ENCODE results near the gene SERPINB6. TPM values are rescaled to one million over a fixed set of nuclear protein-coding genes. Genes with fewer than 3 reads are reported as not detected.

SERPINB6 gene
- total and polyA plus RNA-seq, 9 of the 15 experiments (the other 6 are each of a cell fraction or from before 2014, with no cell fraction given), result 86.6 to 211 (median 143) TPM

DNA sequence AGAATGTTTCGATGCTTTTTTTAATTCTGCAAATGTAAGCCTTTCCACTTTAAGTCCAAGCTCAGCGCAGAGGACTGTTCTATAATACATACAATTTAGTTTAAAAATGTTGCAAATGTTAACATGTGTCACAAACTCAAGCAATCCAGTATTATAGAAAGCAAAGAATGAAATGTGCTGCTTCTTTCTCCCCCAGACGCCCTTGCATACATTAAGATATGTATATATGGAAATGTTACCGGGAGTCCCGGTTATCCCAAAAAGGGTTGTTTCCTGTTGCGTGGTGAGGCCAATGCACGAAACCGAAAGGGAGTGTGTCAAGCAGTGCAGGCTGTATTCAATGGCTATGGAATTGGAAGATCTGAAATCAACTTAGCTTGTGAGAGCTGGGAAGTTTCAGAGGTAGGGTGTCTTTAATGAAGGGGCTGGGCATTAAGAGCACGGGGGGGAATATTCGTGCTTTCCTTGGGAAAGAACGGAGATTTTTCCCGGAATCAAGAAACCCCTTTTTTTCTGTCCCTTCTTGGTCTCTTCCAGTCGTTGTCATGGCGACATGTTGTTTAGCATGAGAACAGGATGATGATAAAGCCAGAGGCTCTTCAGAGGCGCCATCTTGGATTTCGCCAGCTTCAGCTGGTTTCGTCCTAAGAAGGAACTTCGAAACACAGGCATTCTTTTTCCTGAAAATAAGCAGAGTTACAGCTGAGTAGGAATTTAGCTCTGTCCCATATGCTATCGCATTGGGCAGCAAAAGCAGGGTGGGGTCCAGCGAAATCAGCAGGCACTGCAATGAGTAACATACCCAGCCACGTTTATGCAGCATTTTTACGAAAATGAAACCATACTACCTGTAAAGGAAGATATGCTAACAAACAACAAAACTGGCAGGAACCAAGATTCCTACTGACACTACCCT is 18.2 kb upstream of the SERPINB6 start (continued):
- TF ChIP-seq RCOR1 (IDR thresholded peaks at IDR 0.05; ENCODE audit: borderline replicate concordance in 1 of 2, low read depth in 2 of 2, low read length in 2 of 2), result peak in 1 of 2 experiments; percentile 65; a peak in 1 of 4 replicates
- TF ChIP-seq ZNF668 (CRISPR knock-in tag; IDR thresholded peaks at IDR 0.05), result peak; percentile 83
- TF ChIP-seq ESRRB (CRISPR knock-in tag; IDR thresholded peaks at IDR 0.05; ENCODE audit: borderline replicate concordance), result peak; percentile 40; the same call in 1 of the 2 replicates
- no peak for TF ChIP-seq MCM7 (IDR thresholded peaks at IDR 0.05)
- TF ChIP-seq NCOA4 (IDR thresholded peaks at IDR 0.05; ENCODE audit: partially characterized antibody), result no peak
- TF ChIP-seq HNRNPL (IDR thresholded peaks at IDR 0.05; ENCODE audit: low read depth, low read length), result no peak
- TF ChIP-seq ZNF282 (CRISPR knock-in tag; IDR thresholded peaks at IDR 0.05), result no peak
- TF ChIP-seq ZEB2 (IDR thresholded peaks at IDR 0.05), result peak; percentile 75
- TF ChIP-seq NR2C1 (IDR thresholded peaks at IDR 0.05), result 0 out of 2 replicates have a peak, but pooled peaks have one; percentile 31
- no peak for TF ChIP-seq NR2C1 (tag; IDR thresholded peaks at IDR 0.05)
- TF ChIP-seq GATA2 (CRISPR knock-in tag; IDR thresholded peaks at IDR 0.05), result 0 out of 2 replicates have a peak, but pooled peaks have one; percentile 6
- no peak for TF ChIP-seq ZNF551 (CRISPR knock-in tag; IDR thresholded peaks at IDR 0.05)
- TF ChIP-seq, protein P1, sequence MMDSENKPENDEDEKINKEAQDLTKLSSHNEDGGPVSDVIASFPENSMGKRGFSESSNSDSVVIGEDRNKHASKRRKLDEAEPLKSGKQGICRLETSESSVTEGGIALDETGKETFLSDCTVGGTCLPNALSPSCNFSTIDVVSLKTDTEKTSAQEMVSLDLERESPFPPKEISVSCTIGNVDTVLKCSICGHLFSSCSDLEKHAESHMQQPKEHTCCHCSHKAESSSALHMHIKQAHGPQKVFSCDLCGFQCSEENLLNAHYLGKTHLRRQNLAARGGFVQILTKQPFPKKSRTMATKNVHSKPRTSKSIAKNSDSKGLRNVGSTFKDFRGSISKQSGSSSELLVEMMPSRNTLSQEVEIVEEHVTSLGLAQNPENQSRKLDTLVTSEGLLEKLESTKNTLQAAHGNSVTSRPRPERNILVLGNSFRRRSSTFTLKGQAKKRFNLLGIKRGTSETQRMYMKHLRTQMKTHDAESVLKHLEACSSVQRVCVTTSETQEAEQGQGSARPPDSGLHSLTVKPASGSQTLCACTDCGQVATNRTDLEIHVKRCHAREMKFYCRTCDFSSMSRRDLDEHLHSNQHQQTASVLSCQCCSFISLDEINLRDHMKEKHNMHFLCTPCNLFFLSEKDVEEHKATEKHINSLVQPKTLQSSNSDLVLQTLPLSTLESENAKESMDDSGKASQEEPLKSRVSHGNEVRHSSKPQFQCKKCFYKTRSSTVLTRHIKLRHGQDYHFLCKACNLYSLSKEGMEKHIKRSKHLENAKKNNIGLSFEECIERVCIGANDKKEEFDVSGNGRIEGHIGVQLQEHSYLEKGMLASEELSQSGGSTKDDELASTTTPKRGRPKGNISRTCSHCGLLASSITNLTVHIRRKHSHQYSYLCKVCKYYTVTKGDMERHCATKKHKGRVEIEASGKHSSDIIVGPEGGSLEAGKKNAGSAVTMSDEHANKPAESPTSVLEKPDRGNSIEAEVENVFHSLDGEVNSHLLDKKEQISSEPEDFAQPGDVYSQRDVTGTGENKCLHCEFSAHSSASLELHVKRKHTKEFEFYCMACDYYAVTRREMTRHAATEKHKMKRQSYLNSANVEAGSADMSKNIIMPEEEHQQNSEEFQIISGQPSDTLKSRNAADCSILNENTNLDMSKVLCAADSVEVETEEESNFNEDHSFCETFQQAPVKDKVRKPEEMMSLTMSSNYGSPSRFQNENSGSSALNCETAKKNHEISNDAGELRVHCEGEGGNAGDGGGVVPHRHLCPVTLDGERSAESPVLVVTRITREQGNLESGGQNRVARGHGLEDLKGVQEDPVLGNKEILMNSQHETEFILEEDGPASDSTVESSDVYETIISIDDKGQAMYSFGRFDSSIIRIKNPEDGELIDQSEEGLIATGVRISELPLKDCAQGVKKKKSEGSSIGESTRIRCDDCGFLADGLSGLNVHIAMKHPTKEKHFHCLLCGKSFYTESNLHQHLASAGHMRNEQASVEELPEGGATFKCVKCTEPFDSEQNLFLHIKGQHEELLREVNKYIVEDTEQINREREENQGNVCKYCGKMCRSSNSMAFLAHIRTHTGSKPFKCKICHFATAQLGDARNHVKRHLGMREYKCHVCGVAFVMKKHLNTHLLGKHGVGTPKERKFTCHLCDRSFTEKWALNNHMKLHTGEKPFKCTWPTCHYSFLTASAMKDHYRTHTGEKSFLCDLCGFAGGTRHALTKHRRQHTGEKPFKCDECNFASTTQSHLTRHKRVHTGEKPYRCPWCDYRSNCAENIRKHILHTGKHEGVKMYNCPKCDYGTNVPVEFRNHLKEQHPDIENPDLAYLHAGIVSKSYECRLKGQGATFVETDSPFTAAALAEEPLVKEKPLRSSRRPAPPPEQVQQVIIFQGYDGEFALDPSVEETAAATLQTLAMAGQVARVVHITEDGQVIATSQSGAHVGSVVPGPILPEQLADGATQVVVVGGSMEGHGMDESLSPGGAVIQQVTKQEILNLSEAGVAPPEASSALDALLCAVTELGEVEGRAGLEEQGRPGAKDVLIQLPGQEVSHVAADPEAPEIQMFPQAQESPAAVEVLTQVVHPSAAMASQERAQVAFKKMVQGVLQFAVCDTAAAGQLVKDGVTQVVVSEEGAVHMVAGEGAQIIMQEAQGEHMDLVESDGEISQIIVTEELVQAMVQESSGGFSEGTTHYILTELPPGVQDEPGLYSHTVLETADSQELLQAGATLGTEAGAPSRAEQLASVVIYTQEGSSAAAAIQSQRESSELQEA (IDR thresholded peaks at IDR 0.05; ENCODE audit: low read depth), result no peak
- no peak for TF ChIP-seq STAG1 (CRISPR knock-in tag; IDR thresholded peaks at IDR 0.05; ENCODE audit: borderline replicate concordance)
- no peak for TF ChIP-seq NR4A1 (CRISPR knock-in tag; IDR thresholded peaks at IDR 0.05)
- no peak for TF ChIP-seq NR4A1 (tag; IDR thresholded peaks at IDR 0.05)
- TF ChIP-seq ETV1 (tag; conservative IDR thresholded peaks at IDR 0.05; ENCODE audit: low read depth), result peak; percentile 86
- TF ChIP-seq CBX5 (IDR thresholded peaks at IDR 0.05; ENCODE audit: borderline replicate concordance, low read depth), result no peak
- TF ChIP-seq TAF15 (IDR thresholded peaks at IDR 0.05; ENCODE audit: low read depth, low read length), result no peak
- TF ChIP-seq SMARCA4 (IDR thresholded peaks at IDR 0.05), result peak; percentile 29; the same call in 1 of the 2 replicates

Data from K562 (cell line).